ENCODE data around the gene LRBA.

DNA sequence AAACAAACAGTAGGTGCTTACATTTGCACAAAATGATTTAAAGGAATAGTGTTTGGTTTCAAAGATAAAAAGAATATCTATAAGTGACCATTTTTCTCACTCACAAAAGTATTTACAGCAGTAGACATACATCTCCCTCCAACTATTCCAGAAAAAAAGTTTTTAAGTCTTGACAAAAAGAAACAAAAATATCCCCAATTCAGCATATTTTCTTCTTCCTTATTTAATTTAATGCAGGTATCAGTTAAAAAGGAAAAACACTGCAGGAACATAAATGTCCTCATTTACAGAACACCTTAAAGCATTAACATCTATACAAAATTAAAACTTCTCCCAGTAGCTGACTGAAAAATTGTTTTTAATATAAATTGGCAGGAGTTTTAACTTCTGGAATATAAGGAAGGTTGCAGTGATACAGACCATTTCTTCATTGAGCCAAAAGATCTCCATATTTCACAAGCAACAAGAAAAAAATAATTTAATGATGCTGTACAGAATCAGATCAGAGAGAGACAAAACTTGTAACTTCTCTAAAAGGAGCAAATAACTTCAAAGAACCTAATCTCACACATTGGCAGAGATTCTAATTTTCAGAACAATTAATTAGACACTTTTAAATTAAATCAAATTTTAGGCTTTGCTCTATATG is 428.8 kb downstream of the LRBA start:
- TF ChIP-seq, protein P1, sequence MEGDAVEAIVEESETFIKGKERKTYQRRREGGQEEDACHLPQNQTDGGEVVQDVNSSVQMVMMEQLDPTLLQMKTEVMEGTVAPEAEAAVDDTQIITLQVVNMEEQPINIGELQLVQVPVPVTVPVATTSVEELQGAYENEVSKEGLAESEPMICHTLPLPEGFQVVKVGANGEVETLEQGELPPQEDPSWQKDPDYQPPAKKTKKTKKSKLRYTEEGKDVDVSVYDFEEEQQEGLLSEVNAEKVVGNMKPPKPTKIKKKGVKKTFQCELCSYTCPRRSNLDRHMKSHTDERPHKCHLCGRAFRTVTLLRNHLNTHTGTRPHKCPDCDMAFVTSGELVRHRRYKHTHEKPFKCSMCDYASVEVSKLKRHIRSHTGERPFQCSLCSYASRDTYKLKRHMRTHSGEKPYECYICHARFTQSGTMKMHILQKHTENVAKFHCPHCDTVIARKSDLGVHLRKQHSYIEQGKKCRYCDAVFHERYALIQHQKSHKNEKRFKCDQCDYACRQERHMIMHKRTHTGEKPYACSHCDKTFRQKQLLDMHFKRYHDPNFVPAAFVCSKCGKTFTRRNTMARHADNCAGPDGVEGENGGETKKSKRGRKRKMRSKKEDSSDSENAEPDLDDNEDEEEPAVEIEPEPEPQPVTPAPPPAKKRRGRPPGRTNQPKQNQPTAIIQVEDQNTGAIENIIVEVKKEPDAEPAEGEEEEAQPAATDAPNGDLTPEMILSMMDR (IDR thresholded peaks at IDR 0.05; ENCODE audit: borderline replicate concordance, extremely low read depth, low read length, poor library complexity, severe bottlenecking) = no peak
- TF ChIP-seq EZH2 (IDR thresholded peaks at IDR 0.05; ENCODE audit: borderline replicate concordance, low read depth, low read length, severe bottlenecking) = no peak
